Hindlimb muscle (tissue), 1 donor: ENCODE measurements around the gene LUC7L. TPM values are rescaled to one million over a fixed set of nuclear protein-coding genes. Genes with fewer than 3 reads are reported as not detected.
"Not testable (repeated sequence)": the region's sequence is repeated elsewhere in the genome, so short reads cannot be mapped to it uniquely, and the experiment has no call there.

ENCODE experiments used
- DNase-seq: peaks from one replicate; pipeline ENCODE4 v3.0.0-alpha.2; 2013
- polyA plus RNA-seq: library from polyadenylated mRNA; unstranded; fragments of 120-200 nt; gene quantifications from one replicate; pipeline ENCODE4 v1.2.1, GENCODE V29; 2013; ENCODE audit not compliant: insufficient read length

The LUC7L gene
- polyA plus RNA-seq, 1 donor: 64.9 TPM

GRCh38 chr16:263182-263774 is 34.0 kb upstream of the LUC7L start:
- no peak for DNase-seq

DNA sequence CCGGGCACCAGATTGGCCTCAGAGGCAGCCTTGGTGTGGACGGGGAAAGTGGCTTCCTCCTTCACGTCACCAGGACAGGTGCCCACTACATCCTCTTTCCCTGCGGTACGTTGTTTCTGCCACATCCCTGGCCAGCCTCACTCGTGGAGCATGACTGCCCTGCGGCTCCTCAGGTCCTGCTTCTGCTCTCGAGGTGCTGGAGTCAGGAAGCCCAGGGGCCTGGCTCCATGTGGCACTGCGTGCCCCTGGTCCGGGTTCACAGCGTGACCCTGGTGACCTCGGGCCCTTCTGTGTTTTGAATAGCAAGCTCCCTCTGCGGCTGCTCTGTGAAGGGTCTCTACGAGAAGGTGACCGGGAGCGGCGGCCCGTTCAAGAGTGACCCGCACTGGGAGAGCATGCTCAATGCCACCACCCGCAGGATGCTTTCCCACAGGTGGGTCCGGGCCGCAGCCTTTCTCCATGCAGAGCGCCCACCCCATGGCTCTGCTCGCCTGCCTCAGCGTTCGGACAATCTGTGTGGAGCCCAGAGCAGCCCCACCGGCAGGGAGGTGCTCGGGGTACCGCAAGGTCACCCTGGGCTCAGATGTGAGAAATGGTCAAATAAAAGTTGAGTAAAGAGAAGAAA is 33.0 kb upstream of the LUC7L start:
- no peak for DNase-seq

DNA sequence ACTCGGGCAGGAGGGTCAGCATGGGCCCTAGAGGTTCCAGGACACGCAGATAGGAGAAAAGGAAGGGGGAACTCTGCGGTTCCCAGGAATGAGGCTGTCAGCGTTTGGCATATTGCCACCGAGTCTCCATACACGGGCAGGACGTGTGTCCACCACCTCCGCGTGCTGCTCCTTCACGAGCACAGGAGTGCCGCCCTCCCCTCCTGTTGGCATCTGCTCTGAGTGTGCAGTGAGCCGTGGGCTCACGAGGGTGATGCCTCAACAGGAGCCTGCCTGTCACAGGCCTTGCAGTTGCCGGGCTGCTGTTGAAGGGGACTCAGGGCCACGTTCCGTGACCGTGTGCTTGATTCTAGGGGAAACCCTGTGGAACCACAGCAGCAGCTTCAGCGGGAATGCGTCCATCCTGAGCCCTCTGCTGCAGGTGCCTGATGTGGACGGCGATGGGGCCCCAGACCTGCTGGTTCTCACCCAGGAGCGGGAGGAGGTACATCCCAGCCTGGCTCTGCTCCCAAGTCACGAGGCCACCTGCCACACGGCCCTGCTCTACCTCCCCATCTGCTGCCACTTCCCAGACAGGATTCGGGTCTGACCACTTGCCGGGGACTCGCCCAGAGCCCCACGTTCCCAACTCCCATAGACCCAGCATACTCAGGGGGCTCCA is 31.9 kb upstream of the LUC7L start:
- DNase-seq: no peak

- no peak for DNase-seq
Measured at GRCh38 chr16:260326-260725, 31.1 kb upstream of the LUC7L start.

GRCh38 chr16:259814-260253 is 30.6 kb upstream of the LUC7L start:
- DNase-seq: no peak

GRCh38 chr16:259226-259625 is 30.0 kb upstream of the LUC7L start:
- DNase-seq: no peak

GRCh38 chr16:258091-258490 is 28.8 kb upstream of the LUC7L start:
- not testable (repeated sequence) for DNase-seq

GRCh38 chr16:255183-255582 is 25.9 kb upstream of the LUC7L start:
- DNase-seq: no peak

- DNase-seq: no peak
Measured at GRCh38 chr16:254461-254860, 25.2 kb upstream of the LUC7L start.

DNA sequence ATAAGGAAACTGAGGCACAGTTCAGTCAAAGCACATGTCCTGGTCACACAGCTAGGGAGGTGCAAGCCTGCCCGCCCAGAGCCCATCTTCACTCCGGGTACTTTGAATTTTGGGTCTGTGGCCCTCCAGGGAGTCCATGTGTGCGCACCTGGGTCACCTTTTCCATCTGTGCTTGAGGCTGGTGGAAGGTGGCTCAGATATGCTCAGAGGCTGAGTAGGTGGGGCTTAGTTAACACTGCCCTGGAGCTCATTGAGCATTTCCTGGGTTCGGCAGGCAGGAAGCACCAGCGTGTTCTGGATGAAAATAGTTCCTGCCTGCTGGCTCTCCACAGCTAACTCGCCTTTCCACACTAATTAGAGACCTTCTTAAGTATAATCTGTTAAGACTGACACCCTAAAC is 24.6 kb upstream of the LUC7L start:
- no peak for DNase-seq

DNA sequence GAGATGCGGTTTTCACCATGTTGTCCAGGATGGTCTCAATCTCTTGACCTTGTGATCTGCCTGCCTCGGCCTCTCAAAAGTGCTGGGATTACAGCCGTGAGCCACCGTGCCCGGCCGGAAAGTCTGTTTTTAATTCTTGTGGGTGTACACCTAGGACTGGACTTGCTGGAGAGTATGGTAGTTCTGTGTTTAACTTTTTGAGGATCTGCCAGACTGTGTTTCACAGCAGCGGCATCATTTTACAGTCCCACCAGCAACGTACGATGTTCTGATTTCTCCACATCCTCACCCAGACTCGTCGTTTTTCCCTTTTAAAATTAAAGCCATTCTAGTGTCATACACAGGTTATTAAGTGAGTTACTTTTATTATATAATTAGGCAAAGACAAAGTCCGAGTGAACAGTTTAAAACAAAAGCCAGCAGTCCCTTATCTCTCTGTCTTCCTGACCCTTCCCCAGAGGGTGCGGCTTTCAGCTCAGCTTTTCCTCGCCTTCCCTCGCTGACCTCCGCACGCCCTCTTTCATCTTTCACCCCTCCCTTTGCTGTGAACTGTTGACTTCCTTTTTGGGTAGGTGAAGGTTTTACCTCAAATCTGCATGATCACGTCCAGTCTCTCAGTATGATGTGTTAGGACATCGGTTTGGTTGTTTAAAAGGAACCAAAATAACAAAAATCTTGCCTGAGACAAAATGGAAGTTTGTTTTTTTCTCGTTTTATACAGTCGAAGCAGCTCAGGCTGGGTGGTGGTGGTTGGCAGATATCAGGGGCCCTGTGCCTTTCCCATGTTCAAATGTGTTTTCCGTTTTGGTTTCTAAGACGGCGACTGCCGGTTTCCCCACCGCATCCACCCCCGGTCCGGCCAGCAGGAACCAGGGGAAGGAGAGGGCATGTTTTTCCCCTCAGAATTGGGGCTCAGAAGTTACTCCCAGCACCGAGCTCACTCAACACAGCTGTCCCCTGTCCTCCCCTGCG is 23.4 kb upstream of the LUC7L start:
- DNase-seq: no peak

- DNase-seq: no peak
Measured at GRCh38 chr16:249431-249830, 20.2 kb upstream of the LUC7L start.

DNA sequence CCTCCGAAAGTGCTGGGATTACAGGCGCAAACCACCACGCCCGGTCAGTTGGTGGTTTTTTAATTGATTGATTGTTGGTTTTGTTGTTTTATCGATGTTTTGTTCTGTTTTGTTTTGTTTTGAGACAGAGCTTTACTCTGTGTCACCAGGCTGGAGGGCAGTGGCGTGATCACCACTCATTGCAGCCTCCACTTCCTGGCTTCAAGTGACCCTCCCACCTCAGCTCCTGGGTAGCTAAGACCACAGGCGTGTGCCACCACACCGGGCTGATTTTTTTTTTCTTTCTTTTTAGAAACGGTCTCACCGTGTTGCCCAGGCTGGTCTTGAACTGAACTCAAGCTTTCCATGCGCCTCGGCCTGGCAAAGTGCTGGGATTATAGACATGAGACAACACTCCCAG is 17.8 kb upstream of the LUC7L start:
- no peak for DNase-seq

GRCh38 chr16:245105-245504 is 15.9 kb upstream of the LUC7L start:
- no peak for DNase-seq

GRCh38 chr16:243348-243747 is 14.1 kb upstream of the LUC7L start:
- no peak for DNase-seq

DNA sequence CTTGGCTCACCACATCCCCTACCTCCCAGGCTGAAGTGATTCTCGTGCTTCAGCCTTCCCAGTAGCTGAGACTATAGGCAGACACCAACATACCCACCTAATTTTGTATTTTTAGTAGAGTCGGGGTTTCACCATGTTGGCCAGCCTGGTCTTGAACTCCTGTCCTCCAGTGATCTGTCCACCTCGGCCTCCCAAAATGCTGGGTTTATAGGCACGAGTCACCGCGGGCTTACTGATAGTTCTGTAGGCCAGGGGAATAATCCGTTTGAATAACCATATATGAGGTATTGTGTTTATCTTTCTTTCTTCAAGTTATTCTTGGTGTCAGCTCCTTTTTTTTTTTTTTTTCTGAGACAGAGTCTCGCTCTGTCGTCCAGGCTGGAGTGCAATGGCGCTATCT is 13.0 kb upstream of the LUC7L start:
- DNase-seq: no peak

GRCh38 chr16:240559-240958 is 11.3 kb upstream of the LUC7L start:
- no peak for DNase-seq

DNA sequence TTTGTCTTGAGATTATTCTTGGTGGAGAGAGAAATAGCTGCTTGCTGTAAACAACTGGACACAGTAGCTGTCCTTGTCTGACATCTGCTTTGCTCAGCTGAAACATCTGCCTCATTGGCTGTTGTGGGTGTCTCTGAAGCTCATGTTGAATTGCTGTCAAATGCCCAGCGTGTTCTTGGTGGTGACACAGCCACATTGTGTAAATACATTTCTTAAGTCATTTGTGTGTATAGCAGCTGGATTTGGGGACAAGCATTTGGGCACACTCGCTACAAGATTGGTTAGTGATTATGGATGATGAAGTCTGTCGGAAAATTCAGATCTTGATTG is 10.7 kb upstream of the LUC7L start:
- no peak for DNase-seq

- DNase-seq: peak; percentile 95
Measured at GRCh38 chr16:234468-235305, 5.4 kb upstream of the LUC7L start, which contains the start of gene FAM234A. TSS of gene FAM234A (plus strand) at chr16:234821. CDS start at chr16:254414, 19,593 bp downstream.

DNA sequence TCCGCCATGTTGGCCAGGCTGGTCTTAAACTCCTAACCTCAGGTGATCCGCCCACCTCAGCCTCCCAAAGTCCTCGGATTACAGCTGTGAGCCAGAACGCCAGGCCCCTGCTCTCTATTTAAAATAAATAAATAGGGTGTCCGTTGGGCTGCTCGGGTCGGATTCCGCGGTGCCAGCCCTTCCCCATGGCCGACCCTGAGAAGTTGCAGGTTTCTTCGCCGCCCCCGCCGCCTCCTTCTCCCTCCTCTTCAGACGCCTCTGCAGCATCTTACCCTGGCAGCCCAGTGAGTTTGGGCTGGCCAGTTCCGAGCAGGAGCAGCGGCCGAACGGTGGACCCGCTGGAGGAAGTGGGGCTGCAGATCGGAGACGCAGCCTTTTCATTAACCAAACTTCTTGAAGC is 1.7 kb upstream of the LUC7L start:
- no peak for DNase-seq

GRCh38 chr16:230351-230750 is 1.1 kb upstream of the LUC7L start:
- not testable (repeated sequence) for DNase-seq

DNA sequence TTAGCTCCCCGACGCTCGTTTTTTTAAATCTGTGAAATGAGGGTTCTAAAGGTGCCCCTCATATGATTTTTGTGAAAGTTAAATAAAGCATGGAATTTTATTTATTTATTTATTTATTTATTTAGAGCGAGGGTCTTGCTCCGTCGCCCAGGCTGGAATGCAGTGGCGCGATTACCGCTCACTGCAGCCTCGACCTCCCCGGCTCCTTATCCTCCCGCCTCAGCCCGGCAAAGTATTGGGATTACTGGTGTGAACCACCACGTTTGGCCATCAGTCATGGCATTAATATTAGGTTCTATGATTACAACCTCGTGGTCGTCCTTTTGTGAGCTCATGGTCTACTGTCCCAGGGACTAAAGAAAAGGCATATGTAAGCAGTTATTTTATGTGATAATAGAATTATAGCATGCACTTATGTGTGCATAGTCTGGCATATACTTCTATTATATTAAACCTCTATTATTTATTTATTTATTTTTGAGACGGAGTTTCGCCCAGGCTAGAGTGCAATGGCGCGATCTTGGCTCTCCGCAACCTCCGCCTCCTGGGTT is 557 bp upstream of the LUC7L start:
- no peak for DNase-seq
